IMR-90 (cell line): ENCODE measurements around the gene ITGA1.

Experiments
- CHD1 ChIP-seq: IDR thresholded peaks from 2 replicates; pipeline ENCODE4 v1.6.1; 2012; ENCODE audit warnings: low read depth, low read length, improper control_type of control experiment
- CTCF ChIP-seq: conservative IDR thresholded peaks from 2 replicates; pipeline ENCODE4 v1.5.1; 2012; ENCODE audit warnings: mild to moderate bottlenecking, low read depth, low read length, improper control_type of control experiment
- FOS ChIP-seq: fragments of 150-350 bp; IDR thresholded peaks from 2 replicates; pipeline ENCODE4 v1.6.1; 2016; ENCODE audit warnings: low read depth, low read length
- MAZ ChIP-seq: IDR thresholded peaks from 2 replicates; pipeline ENCODE4 v1.6.1; 2012; ENCODE audit warnings: low read depth, mild to moderate bottlenecking, low read length, improper control_type of control experiment, moderate library complexity, borderline replicate concordance
- MXI1 ChIP-seq: IDR thresholded peaks from 2 replicates; pipeline ENCODE4 v1.6.1; 2012; ENCODE audit warnings: low read depth, mild to moderate bottlenecking, low read length, moderate library complexity, borderline replicate concordance
- NFE2L2 ChIP-seq: fragments of 150-350 bp; IDR thresholded peaks from 2 replicates; pipeline ENCODE4 v1.6.1; 2016; ENCODE audit warnings: low read depth, mild to moderate bottlenecking, low read length
- POLR2A ChIP-seq: IDR thresholded peaks from 2 replicates; pipeline ENCODE4 v1.6.1; 2012; ENCODE audit warnings: mild to moderate bottlenecking, low read depth, low read length
- RAD21 ChIP-seq: IDR thresholded peaks from 2 replicates; pipeline ENCODE4 v1.6.1; 2012; ENCODE audit warnings: low read length, improper control_type of control experiment
- RFX5 ChIP-seq: IDR thresholded peaks from 2 replicates; pipeline ENCODE4 v1.8.0; 2012; ENCODE audit warnings: low read depth, mild to moderate bottlenecking, low read length, moderate library complexity
- SMC3 ChIP-seq: fragments of 150-350 bp; IDR thresholded peaks from 2 replicates; pipeline ENCODE4 v1.6.1; 2016; ENCODE audit warnings: low read depth, mild to moderate bottlenecking, antibody characterized with exemption, low read length, moderate library complexity
- TF ChIP-seq, protein P1 (sequence below): fragments of 150-350 bp; IDR thresholded peaks from 2 replicates; pipeline ENCODE4 v1.6.1; 2017; ENCODE audit warnings: mild to moderate bottlenecking, antibody characterized with exemption, low read length, low read depth

GRCh38 chr5:52964138-52964537, 176.4 kb downstream of the ITGA1 start:
- 0 out of 2 replicates have a peak, but pooled peaks have one; percentile 14 for TF ChIP-seq CTCF
- TF ChIP-seq, protein P1, sequence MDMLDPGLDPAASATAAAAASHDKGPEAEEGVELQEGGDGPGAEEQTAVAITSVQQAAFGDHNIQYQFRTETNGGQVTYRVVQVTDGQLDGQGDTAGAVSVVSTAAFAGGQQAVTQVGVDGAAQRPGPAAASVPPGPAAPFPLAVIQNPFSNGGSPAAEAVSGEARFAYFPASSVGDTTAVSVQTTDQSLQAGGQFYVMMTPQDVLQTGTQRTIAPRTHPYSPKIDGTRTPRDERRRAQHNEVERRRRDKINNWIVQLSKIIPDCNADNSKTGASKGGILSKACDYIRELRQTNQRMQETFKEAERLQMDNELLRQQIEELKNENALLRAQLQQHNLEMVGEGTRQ = no peak
- TF ChIP-seq RFX5 = no peak
- TF ChIP-seq SMC3 = no peak
- no peak for TF ChIP-seq POLR2A
- TF ChIP-seq NFE2L2 = no peak
- no peak for TF ChIP-seq MXI1
- TF ChIP-seq MAZ = no peak
- TF ChIP-seq FOS = no peak
- no peak for TF ChIP-seq RAD21
- TF ChIP-seq CHD1 = no peak
